HCT116 (cell line): ENCODE measurements around the gene KAZN.

Source experiments
- CTCF ChIP-seq, 3 experiments: fragments of 200-600 bp in 1 of 3; sonication (generic) in 1 of 3; IDR thresholded peaks in 2 of 3; conservative IDR thresholded peaks in 1 of 3; 2 replicates each; pipeline ENCODE4 v1.5.1; 2012 to 2017; ENCODE audit warnings: low read depth in 2 of 3, low read length in 2 of 3, antibody characterized with exemption in 1 of 3, borderline replicate concordance in 1 of 3, control low read depth in 1 of 3, mild to moderate bottlenecking in 1 of 3, mixed read lengths in 1 of 3, mixed run types in 1 of 3, moderate library complexity in 1 of 3; ENCODE audit not compliant: insufficient read depth in 1 of 3
- POLR2A ChIP-seq: IDR thresholded peaks from 2 replicates; pipeline ENCODE4 v1.7.0; 2011; ENCODE audit warnings: borderline replicate concordance; ENCODE audit not compliant: insufficient read depth, insufficient read length; ENCODE audit errors: extremely low read depth
- YY1 ChIP-seq: IDR thresholded peaks from 2 replicates; pipeline ENCODE4 v1.6.1; 2011; ENCODE audit warnings: low read length, low read depth, moderate library complexity, mild to moderate bottlenecking; ENCODE audit not compliant: insufficient replicate concordance; ENCODE audit errors: extremely low read depth
- ZFX ChIP-seq: fragments of 450-650 bp; IDR thresholded peaks from 2 replicates; pipeline ENCODE4 v1.6.1; 2017

- TF ChIP-seq YY1 = no peak
- no peak for TF ChIP-seq POLR2A
- no peak for TF ChIP-seq ZFX
- peak in 2 of 3 experiments; percentile 23 to 51; a peak in 4 of 6 replicates for TF ChIP-seq CTCF (IDR thresholded peaks at IDR 0.05 in 2 of 3, conservative IDR thresholded peaks at IDR 0.05 in 1 of 3; ENCODE audit: borderline replicate concordance in 1 of 3, insufficient read depth in 1 of 3, low read depth in 2 of 3, low read length in 2 of 3)
Measured at GRCh38 chr1:14608308-14608707, 9.8 kb downstream of the KAZN start.
